HepG2 (cell line): Measurements from ENCODE around the gene MYO3B. TPM values are rescaled to one million over a fixed set of nuclear protein-coding genes. Genes with fewer than 3 reads are reported as not detected.

Source experiments
- ATAC-seq: fragments of 200-7000 bp; cut with Tn5 transposase; 3 replicates; pipeline ENCODE4 v1.9.1; 2020; ENCODE audit warnings: mild to moderate bottlenecking, moderate library complexity
- BruUV-seq: library from RNA; stranded (reverse); fragments of 400-500 nt; replicated peaks from 2 replicates; lab custom pipeline; 2021; lab: Mats Ljungman, UMichigan
- CTCF ChIA-PET: fragments of 300-600 bp; formaldehyde crosslinking; extraction: SDS; loops from one replicate; lab custom pipeline; 2021; ENCODE audit warnings: low total read pairs, inconsistent platforms, low intra/inter-chr PET ratio; lab: Yijun Ruan, JAX
- POLR2A ChIA-PET: fragments of 350-600 bp; sonication (Branson Sonifier 250); formaldehyde crosslinking; loops from one replicate; lab custom pipeline; 2020; ENCODE audit warnings: antibody characterized with exemption, inconsistent platforms; lab: Yijun Ruan, JAX
- DNase-seq: peaks from one replicate; pipeline ENCODE4 v3.0.0-alpha.2; 2015; ENCODE audit warnings: low spot score
- FAIRE-seq: peaks from 3 replicates; lab custom pipeline; 2011; peaks lifted over from hg19 to GRCh38; lab: Jason Lieb, UNC
- H2AFZ ChIP-seq: one replicate; pipeline ENCODE4 v1.6.1; 2011; ENCODE audit warnings: low read length, inconsistent platforms
- H3K27ac ChIP-seq: fragments of 300-600 bp; 3 replicates; pipeline ENCODE4 v1.8.0; 2011; ENCODE audit warnings: mixed run types, mild to moderate bottlenecking, mixed read lengths, low read length, inconsistent platforms; ENCODE audit not compliant: insufficient read depth; ENCODE audit errors: extremely low read length
- H3K27me3 ChIP-seq, 2 experiments: fragments of 200-600 bp in 1 of 2; 2 replicates in 1 of 2; 3 replicates in 1 of 2; pipeline versions ENCODE4 v1.6.0 to v1.8.0; 2011; ENCODE audit warnings: low read length in 2 of 2, mild to moderate bottlenecking in 2 of 2, moderate library complexity in 2 of 2, inconsistent platforms in 1 of 2; ENCODE audit not compliant: insufficient read depth in 2 of 2, control insufficient read depth in 1 of 2
- H3K36me3 ChIP-seq, 2 experiments: fragments of 200-600 bp in 1 of 2; replicated peaks in 1 of 2; 2 replicates in 1 of 2; 3 replicates in 1 of 2; pipeline versions ENCODE4 v1.5.1 to v1.8.0; 2011; ENCODE audit warnings: low read length in 2 of 2, inconsistent platforms in 1 of 2; ENCODE audit not compliant: insufficient read depth in 2 of 2, control insufficient read depth in 1 of 2
- H3K4me1 ChIP-seq: 2 replicates; pipeline ENCODE4 v1.5.1; 2012; ENCODE audit warnings: low read length, inconsistent platforms; ENCODE audit not compliant: insufficient read depth
- H3K4me2 ChIP-seq: 2 replicates; pipeline ENCODE4 v1.6.0; 2011; ENCODE audit warnings: low read depth, low read length, inconsistent platforms
- H3K4me3 ChIP-seq, 3 experiments: fragments of 200-600 bp in 1 of 3; sonication (generic), shearing (Covaris generic) in 1 of 3; replicated peaks in 1 of 3; 2 replicates each; pipeline ENCODE4 v1.5.1; 2011 to 2016; ENCODE audit warnings: low read length in 3 of 3, inconsistent platforms in 2 of 3, low read depth in 2 of 3, mild to moderate bottlenecking in 2 of 3, control low read depth in 1 of 3, mixed read lengths in 1 of 3; ENCODE audit not compliant: insufficient read depth in 1 of 3
- H3K79me2 ChIP-seq: one replicate; pipeline ENCODE4 v1.6.1; 2011; ENCODE audit warnings: low read length, inconsistent platforms; ENCODE audit not compliant: insufficient read depth
- H3K9ac ChIP-seq: 2 replicates; pipeline ENCODE4 v1.6.0; 2011; ENCODE audit warnings: mild to moderate bottlenecking, low read depth, low read length, inconsistent platforms; ENCODE audit not compliant: insufficient read depth
- H3K9me3 ChIP-seq: 2 replicates; pipeline ENCODE4 v1.5.1; 2012; ENCODE audit warnings: mild to moderate bottlenecking, low read length
- H4K20me1 ChIP-seq: 2 replicates; pipeline ENCODE4 v1.6.0; 2011; ENCODE audit warnings: inconsistent platforms, mild to moderate bottlenecking, low read length, moderate library complexity; ENCODE audit not compliant: insufficient read depth
- ARID5B ChIP-seq: IDR thresholded peaks from 2 replicates; pipeline ENCODE4 v1.4.0; 2020; ENCODE audit warnings: mild to moderate bottlenecking, missing genetic modification reagents
- HIVEP1 ChIP-seq: sonication (generic); formaldehyde crosslinking; IDR thresholded peaks from 2 replicates; pipeline ENCODE4 v1.4.0; 2020; ENCODE audit warnings: mild to moderate bottlenecking, missing genetic modification reagents
- HNRNPK ChIP-seq: fragments of 200-400 bp; formaldehyde crosslinking; IDR thresholded peaks from 2 replicates; pipeline ENCODE4 v1.6.1; 2018; ENCODE audit warnings: low read length, low read depth, moderate library complexity, mild to moderate bottlenecking; ENCODE audit not compliant: poor library complexity, severe bottlenecking
- HNRNPL ChIP-seq: fragments of 200-400 bp; formaldehyde crosslinking; IDR thresholded peaks from 2 replicates; pipeline ENCODE4 v1.6.1; 2017; ENCODE audit warnings: mild to moderate bottlenecking, low read depth, low read length
- MAF1 ChIP-seq: sonication (generic); formaldehyde crosslinking; IDR thresholded peaks from 2 replicates; pipeline ENCODE4 v1.5.0; 2020; ENCODE audit warnings: missing genetic modification reagents, borderline replicate concordance
- MLX ChIP-seq: IDR thresholded peaks from 2 replicates; pipeline ENCODE4 v1.6.1; 2016
- MTF1 ChIP-seq: sonication (generic); formaldehyde crosslinking; IDR thresholded peaks from 2 replicates; pipeline ENCODE4 v1.5.0; 2020; ENCODE audit warnings: missing genetic modification reagents
- NFATC3 ChIP-seq: sonication (generic); formaldehyde crosslinking; IDR thresholded peaks from 2 replicates; pipeline ENCODE4 v1.5.1; 2020; ENCODE audit warnings: mild to moderate bottlenecking, missing genetic modification reagents
- RBM22 ChIP-seq: fragments of 200-400 bp; formaldehyde crosslinking; optimal IDR thresholded peaks from 2 replicates; pipeline ENCODE3; 2017; ENCODE audit warnings: mild to moderate bottlenecking, low read length, moderate library complexity
- TEF ChIP-seq: sonication (generic); formaldehyde crosslinking; IDR thresholded peaks from 2 replicates; pipeline ENCODE4 v1.5.0; 2020; ENCODE audit warnings: missing genetic modification reagents
- U2AF1 ChIP-seq: fragments of 200-400 bp; formaldehyde crosslinking; optimal IDR thresholded peaks from 2 replicates; pipeline ENCODE3; 2017; ENCODE audit warnings: mild to moderate bottlenecking, low read depth, low read length
- U2AF2 ChIP-seq: fragments of 200-400 bp; formaldehyde crosslinking; IDR thresholded peaks from 2 replicates; pipeline ENCODE4 v1.6.1; 2017; ENCODE audit warnings: low read depth, mild to moderate bottlenecking, low read length
- ZBTB20 ChIP-seq: sonication (generic); formaldehyde crosslinking; IDR thresholded peaks from 2 replicates; pipeline ENCODE4 v1.8.1; 2023; ENCODE audit warnings: missing genetic modification reagents, low read depth, mild to moderate bottlenecking, borderline replicate concordance
- ZBTB33 ChIP-seq: sonication (generic); formaldehyde crosslinking; IDR thresholded peaks from 2 replicates; pipeline ENCODE4 v1.4.0; 2020; ENCODE audit warnings: missing genetic modification reagents
- ZFP37 ChIP-seq: sonication (generic); formaldehyde crosslinking; IDR thresholded peaks from 2 replicates; pipeline ENCODE4 v1.4.0; 2020; ENCODE audit warnings: missing genetic modification reagents, borderline replicate concordance
- ZFP82 ChIP-seq: sonication (generic); formaldehyde crosslinking; IDR thresholded peaks from 2 replicates; pipeline ENCODE4 v1.5.1; 2020; ENCODE audit warnings: mild to moderate bottlenecking, missing genetic modification reagents, borderline replicate concordance
- ZNF230 ChIP-seq: sonication (generic); formaldehyde crosslinking; IDR thresholded peaks from 2 replicates; pipeline ENCODE4 v1.4.0; 2020; ENCODE audit warnings: mild to moderate bottlenecking, missing genetic modification reagents
- ZNF576 ChIP-seq: sonication (generic); formaldehyde crosslinking; IDR thresholded peaks from 2 replicates; pipeline ENCODE4 v1.4.0; 2020; ENCODE audit warnings: mild to moderate bottlenecking, missing genetic modification reagents
- WGBS: methylation state at CpG from one replicate; pipeline ENCODE4 v1.1.6; 2017; ENCODE audit warnings: low lambda C conversion rate; 5-methylcytosine and 5-hydroxymethylcytosine counted together
- in situ Hi-C: cut with HindIII; loops from 2 replicates; pipeline ENCODE4 v1.10.0; 2017; ENCODE audit warnings: low pct_unique_long_range_greater_than_20kb; ENCODE audit not compliant: extremely low pct_ligation_motif_present
- intact Hi-C: fragments of 100-400 bp; cut with micrococcal nuclease; formaldehyde crosslinking; loops from one replicate; pipeline ENCODE4 v1.10.0; 2022; ENCODE audit not compliant: unreplicated experiment
- polyA plus RNA-seq, 8 experiments: library from polyadenylated mRNA; depleted of rRNA in 3 of 8; stranded (reverse) in 7 of 8; unstranded in 1 of 8; fragments of >200 nt; fragmentation: Illumina TruSeq in 4 of 8; extraction: Trizol in 4 of 8; gene quantifications; 2 replicates each; pipeline versions ENCODE4 v1.2.1 to v1.2.3, GENCODE V29; 2011 to 2016; ENCODE audit warnings: low read depth in 4 of 8, missing spikeins in 1 of 8, mixed read lengths in 1 of 8; ENCODE audit not compliant: insufficient read depth in 1 of 8
- total RNA-seq, 5 experiments: library from RNA; depleted of rRNA; stranded (reverse); fragments of >200 nt; fragmentation: Illumina TruSeq; extraction: Trizol; gene quantifications; 2 replicates each; pipeline ENCODE4 v1.2.3, GENCODE V29; 2016; ENCODE audit warnings: low read depth in 1 of 5

MYO3B gene
- total and polyA plus RNA-seq, 2 of the 13 experiments (the other 11 are each of a cell fraction or from before 2014, with no cell fraction given): 0.01 TPM; not detected in 1

- H3K4me3 ChIP-seq: no peak overlapping the region
- no peaks in the 10 kb centered on the region for H4K20me1 ChIP-seq
- in situ Hi-C loops (loop anchor here (10.0 to 25.0 kb wide), 2 partner anchors 126 to 898 kb away; no protein-coding TSS in a partner anchor), intact Hi-C loops (loop anchor here (2.0 kb wide), 1 partner anchor 456 kb away; the partner anchor contains the start of gene GAD1)
- peak; percentile 48 for ATAC-seq
- no peak for DNase-seq
- H3K9ac ChIP-seq: no peak overlapping the region
- no peak overlapping the region for H3K4me2 ChIP-seq
- FAIRE-seq: no peak
- no peaks in the 10 kb centered on the region for H3K9me3 ChIP-seq
- WGBS: 3% methylated on average over 3 of the region's 3 CpGs
- no TSS peak for BruUV-seq
- CTCF ChIA-PET: interaction anchor here (0.7 to 4.5 kb wide), 5 partner anchors 125 to 512 kb away, joined by 3 to 48 read pairs (median 4); partner anchors contain the start of gene GAD1
- peaks cover 2 to 35% of the 10 kb centered on the region in 2 experiments; a peak in 4 of 5 replicates for H3K27me3 ChIP-seq
- POLR2A ChIA-PET: no interaction called here
- no peak overlapping the region for H2AFZ ChIP-seq
- no peak overlapping the region for H3K27ac ChIP-seq
- H3K79me2 ChIP-seq: no peaks in the 10 kb centered on the region
- no peaks in the 10 kb centered on the region for H3K4me1 ChIP-seq
- no peaks in the 10 kb centered on the region for H3K36me3 ChIP-seq
- TF ChIP-seq NFATC3 (CRISPR knock-in tag): no peak
- no peak for TF ChIP-seq RBM22
- TF ChIP-seq MLX (CRISPR knock-in tag): no peak
- no peak for TF ChIP-seq U2AF2
- TF ChIP-seq ZFP37: no peak
- TF ChIP-seq U2AF1: no peak
- TF ChIP-seq HNRNPL: no peak
- TF ChIP-seq TEF (CRISPR knock-in tag): no peak
- no peak for TF ChIP-seq HNRNPK
- no peak for TF ChIP-seq HIVEP1
- no peak for TF ChIP-seq MTF1 (CRISPR knock-in tag)
- TF ChIP-seq ZNF230 (CRISPR knock-in tag): no peak
- TF ChIP-seq ZFP82: no peak
- TF ChIP-seq ZBTB20 (CRISPR knock-in tag): no peak
- TF ChIP-seq MAF1 (CRISPR knock-in tag): no peak
- no peak for TF ChIP-seq ZBTB33 (CRISPR knock-in tag)
- TF ChIP-seq ARID5B (CRISPR knock-in tag): no peak
- no peak for TF ChIP-seq ZNF576
Measured at GRCh38 chr2:170360546-170361089, 182.7 kb downstream of the MYO3B start.
